T47D (cell line): ENCODE measurements around the gene KDM7A.

Experiments used
- DNase-seq, 2 experiments: peaks; one replicate each; pipeline versions ENCODE4 v3.0.0 to v3.0.0-alpha.2; 2011 to 2012; ENCODE audit warnings: low read depth in 1 of 2, low spot score in 1 of 2
- JUND ChIP-seq: IDR thresholded peaks from 2 replicates; pipeline ENCODE4 v1.6.1; 2012; ENCODE audit warnings: low read depth
- in situ Hi-C: cut with HindIII; loops from 2 replicates; pipeline ENCODE4 v1.10.0; 2016; ENCODE audit warnings: low sequenced_read_pairs, low pct_unique_long_range_greater_than_20kb

The KDM7A gene

DNA sequence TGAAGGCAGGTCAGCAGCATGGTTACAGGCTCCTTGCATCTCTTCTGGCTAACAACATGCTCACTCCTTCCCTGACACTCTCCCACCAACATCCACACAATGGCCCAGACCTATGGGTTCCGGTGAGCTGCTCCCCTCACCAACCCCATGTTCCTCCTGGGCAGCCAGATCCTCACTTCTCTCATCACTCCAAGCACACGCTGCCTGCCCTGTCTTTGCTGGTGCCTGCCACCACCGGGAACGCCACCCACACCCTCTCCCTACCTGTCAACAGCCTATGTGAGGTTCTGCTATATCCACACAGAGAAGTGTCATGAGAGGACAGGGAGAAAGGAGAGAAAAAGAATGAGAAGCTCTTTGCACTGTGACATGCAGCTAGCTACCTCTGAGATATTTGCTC is 128.6 kb downstream of the KDM7A start:
- in situ Hi-C loops = no loop called here
- no peak for DNase-seq
- no peak for TF ChIP-seq JUND

DNA sequence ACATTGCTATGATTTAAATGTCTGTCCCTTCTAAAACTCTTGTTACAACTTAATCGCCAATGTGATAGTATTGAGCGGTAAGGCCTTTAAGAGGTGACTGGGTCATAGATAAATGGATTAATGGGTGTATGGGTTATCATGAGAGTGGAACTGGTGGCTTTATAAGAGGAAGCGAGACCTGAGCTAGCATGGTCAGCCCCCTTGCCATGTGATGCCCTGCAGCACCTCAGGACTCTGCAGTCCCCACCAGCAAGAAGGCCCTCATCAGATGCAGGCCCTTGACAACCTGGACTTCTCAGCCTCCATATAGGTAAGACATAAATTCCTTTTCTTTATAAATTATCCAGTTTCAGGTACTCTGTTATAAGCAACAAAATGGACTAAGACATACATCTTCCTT is 129.6 kb downstream of the KDM7A start:
- DNase-seq = no peak
- in situ Hi-C loops = no loop called here
- TF ChIP-seq JUND = no peak

DNA sequence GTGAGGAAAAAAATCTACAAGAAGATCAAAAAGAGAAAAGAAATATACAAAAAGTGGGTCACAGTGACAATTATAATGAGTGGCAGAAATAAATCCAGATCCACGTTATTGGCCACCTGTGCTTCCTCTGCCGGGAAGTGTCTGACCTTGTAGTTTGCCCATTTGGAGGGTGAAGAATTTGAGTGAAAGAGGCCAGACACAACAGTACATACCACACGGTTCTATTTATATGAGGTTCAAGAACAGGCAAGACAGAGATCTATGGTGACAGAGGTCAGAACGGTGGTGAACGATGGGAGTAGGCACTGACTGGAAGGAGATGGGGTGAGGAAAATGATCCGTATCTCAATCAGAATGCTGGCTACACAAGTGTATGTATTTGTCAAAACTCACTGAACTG is 131.1 kb downstream of the KDM7A start:
- in situ Hi-C loops = no loop called here

DNA sequence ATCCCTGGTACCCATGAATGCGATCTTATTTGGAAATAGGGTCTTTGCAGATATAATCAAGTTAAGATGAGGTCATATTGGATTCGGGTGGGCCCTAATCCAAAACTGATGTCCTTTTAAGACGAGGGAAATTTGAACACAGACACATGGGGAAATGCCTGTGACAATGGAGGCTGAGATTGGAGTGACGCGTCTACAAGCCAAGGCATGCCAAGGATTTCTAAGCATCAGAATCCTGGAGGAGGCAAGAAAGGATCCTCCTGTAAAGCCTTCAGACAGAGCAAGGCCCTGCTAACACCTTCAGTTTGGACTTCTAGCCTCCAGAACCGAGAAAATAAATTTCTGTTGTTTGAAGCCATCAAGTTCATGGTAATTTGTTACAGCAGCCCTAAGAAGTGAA is 132.5 kb downstream of the KDM7A start:
- in situ Hi-C loops = no loop called here
- no peak for DNase-seq
- no peak for TF ChIP-seq JUND

More for the DNA sequence above, 131.1 kb downstream of the KDM7A start:
- no peak for DNase-seq
- no peak for TF ChIP-seq JUND

DNA sequence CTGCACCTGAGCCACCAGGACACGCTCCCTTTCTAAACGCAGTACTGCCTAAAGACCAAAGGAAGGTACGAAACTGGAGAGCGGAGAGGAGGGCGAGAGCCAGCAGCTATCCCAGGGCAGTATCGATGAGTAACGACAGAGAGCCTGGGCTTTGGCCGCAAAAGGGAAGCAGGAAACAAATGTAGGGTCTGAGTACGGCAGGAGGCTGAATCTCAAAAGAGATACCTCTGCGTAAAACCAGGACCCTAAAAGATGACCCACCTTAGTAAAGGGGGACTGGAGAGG is 134.5 kb downstream of the KDM7A start:
- no peak for TF ChIP-seq JUND
- DNase-seq = no peak
- in situ Hi-C loops = no loop called here

GRCh38 chr7:140041659-140042385 is 135.0 kb downstream of the KDM7A start:
- DNase-seq = no peak

DNA sequence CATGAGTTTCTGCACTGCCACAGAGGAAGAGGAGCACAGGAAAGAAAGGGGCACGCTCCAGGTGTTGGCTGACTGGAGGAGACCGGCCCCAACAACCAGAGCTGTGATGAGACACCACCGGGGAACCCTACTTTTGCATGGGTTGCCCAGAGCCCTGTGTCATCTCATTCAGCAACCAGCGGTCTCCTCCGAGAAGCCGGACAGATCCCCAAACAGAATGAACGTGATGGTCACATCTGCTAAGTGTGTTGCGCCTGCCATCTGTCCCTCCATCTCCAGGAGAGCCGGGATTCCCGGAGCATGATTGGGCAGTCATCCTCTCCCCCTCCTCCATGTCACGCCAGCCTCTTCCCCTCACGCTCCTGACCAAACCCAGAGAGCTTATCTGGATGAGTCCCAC is 136.9 kb downstream of the KDM7A start:
- no peak for TF ChIP-seq JUND
- DNase-seq = no peak
- in situ Hi-C loops = no loop called here

More at GRCh38 chr7:140041659-140042385, 135.0 kb downstream of the KDM7A start:
- in situ Hi-C loops = no loop called here
- no peak for TF ChIP-seq JUND

DNA sequence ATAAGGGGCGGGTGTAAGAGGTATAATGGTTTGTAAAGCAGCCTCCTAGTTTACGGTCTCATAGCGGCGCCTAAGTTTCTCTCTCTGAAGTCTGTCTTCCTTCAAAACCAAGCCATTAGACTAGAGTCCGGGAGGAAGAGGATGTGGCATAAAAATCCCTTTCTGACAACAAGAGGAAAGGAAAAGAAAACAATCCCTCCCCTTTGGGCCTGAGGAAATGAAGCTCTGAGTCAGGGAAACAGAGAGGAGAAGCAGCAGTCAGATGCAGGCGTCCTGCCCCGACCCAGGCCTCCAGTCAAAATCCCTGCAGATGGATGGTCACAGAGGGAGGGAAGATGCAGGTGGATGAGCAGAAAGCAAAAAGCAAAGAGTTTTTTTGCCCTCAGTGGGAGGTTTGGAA is 137.7 kb downstream of the KDM7A start:
- DNase-seq = no peak

DNA sequence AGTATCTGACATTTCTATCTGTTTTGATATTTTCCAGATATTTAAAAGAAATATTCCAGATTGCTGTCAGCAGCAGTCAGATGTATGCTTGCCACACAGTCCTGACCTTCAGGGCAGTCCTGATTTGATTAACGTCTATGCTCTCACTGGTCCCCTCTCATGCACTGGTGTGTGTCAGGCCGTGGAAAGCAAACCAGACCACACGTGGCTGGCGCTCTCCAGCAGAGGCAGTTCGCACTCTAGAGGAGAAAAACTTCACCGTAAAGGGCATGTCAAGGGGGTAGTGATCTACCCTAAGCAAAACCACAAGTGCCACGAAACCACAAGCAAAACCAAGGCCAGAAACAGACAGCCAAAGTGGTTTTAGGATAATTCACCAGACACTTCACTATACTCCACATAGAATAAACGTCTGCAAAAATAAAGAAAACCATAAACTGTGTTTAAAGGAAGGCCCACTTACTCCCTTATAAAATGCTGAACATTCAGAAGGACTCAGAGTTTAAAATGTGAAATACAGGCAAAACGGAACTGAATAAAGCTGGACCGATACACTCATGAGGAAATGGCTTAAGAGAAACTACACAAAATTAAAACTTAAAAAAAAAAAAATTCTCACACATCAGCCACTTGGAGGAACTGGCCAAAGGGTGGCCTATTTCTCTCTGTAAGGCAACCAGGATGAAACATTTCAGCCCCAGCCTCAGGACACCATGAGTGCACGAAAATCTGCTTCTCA is 140.4 kb downstream of the KDM7A start:
- in situ Hi-C loops = no loop called here
- no peak for TF ChIP-seq JUND
- DNase-seq = no peak

More for the DNA sequence above, 137.7 kb downstream of the KDM7A start:
- no peak for TF ChIP-seq JUND
- in situ Hi-C loops = no loop called here

DNA sequence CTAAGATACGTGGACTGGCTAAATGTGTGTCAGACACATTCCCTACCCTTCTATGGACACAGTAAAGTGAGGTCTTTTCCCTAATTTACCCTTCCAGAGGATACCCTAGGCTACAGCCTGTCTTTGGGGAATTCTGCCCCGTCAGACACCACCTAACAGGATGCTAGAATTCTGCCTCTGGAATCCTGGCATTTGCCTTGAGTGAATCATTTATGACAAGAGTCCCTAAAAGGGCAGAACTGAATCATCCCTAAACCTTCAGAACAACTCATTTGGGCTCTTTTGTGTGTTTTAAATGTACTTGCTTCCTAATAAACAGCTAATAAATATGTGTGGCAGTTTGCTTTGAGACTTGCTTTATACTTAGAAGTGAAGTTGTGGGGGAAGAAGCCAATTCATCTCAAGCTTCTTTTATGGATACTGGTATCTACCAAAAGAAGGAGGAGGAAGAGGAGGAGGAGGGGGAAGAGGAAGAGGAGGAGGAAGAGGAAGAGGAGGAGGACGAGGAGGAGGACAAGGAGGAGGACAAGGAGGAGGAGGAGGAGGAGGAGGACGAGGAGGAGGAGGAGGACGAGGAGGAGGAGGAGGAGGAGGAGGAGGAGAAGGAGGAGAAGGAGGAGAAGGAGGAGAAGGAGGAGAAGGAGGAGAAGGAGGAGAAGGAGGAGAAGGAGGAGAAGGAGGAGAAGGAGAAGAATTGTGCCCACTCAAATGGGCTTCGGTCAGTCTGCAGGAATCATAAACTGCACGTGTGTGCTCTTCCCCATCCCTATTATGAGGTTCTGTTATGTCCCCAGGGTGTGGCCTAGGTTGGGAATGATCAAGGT is 141.2 kb downstream of the KDM7A start:
- in situ Hi-C loops = no loop called here
- no peak for DNase-seq
- TF ChIP-seq JUND = no peak
